Measurements from ENCODE around the gene DTNA.

DNA sequence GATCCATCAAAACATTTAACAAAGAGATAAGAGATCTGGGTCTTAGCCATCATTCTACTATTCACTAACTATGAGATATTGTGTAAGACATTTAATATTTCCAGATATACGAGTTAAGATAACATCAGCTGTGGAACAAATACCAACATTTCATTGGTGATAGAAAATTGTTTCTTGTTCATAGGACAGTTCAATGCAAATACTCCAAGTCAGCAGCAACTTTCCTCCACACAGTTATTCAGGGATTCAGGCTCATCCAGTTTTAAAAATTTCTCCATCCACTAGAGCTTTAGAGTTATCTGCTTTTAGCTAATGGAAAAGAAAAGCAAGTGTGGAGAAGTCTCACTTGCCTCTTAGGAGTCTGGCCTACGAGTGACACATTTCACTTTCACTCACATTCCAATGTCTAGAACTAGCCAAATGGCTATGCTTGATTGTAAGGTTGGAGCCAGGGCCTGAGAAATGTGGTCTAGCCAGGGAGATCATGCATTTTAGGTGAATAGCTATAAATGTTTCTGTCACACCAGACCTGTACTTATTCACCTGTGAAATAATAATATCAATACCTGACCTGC lies 211.8 kb downstream of the DTNA start:
- TF ChIP-seq, protein P1, sequence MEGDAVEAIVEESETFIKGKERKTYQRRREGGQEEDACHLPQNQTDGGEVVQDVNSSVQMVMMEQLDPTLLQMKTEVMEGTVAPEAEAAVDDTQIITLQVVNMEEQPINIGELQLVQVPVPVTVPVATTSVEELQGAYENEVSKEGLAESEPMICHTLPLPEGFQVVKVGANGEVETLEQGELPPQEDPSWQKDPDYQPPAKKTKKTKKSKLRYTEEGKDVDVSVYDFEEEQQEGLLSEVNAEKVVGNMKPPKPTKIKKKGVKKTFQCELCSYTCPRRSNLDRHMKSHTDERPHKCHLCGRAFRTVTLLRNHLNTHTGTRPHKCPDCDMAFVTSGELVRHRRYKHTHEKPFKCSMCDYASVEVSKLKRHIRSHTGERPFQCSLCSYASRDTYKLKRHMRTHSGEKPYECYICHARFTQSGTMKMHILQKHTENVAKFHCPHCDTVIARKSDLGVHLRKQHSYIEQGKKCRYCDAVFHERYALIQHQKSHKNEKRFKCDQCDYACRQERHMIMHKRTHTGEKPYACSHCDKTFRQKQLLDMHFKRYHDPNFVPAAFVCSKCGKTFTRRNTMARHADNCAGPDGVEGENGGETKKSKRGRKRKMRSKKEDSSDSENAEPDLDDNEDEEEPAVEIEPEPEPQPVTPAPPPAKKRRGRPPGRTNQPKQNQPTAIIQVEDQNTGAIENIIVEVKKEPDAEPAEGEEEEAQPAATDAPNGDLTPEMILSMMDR (conservative IDR thresholded peaks at IDR 0.05; ENCODE audit: low read depth, low read length): no peak
- no peak for TF ChIP-seq EZH2 (IDR thresholded peaks at IDR 0.05; ENCODE audit: low read length, unreplicated experiment)
- TF ChIP-seq EZH2phosphoT487 (IDR thresholded peaks at IDR 0.05; ENCODE audit: borderline replicate concordance, low read length): no peak

Data from PC-3 (cell line).